GM21528 (cell line): ENCODE measurements around the gene EPB41L4B.
A peak's percentile ranks its signal among the peaks of the same experiment; 100 is the strongest.
"Not testable (repeated sequence)": the region's sequence is repeated elsewhere in the genome, so short reads cannot be mapped to it uniquely, and the experiment has no call there.

Source experiments
- ATAC-seq: cut with Tn5 transposase; IDR thresholded peaks from one replicate; pipeline ENCODE4 v1.9.1; 2021; ENCODE audit warnings: mild to moderate bottlenecking, moderate library complexity; ENCODE audit not compliant: unreplicated experiment, low FRiP score

Gene EPB41L4B

DNA sequence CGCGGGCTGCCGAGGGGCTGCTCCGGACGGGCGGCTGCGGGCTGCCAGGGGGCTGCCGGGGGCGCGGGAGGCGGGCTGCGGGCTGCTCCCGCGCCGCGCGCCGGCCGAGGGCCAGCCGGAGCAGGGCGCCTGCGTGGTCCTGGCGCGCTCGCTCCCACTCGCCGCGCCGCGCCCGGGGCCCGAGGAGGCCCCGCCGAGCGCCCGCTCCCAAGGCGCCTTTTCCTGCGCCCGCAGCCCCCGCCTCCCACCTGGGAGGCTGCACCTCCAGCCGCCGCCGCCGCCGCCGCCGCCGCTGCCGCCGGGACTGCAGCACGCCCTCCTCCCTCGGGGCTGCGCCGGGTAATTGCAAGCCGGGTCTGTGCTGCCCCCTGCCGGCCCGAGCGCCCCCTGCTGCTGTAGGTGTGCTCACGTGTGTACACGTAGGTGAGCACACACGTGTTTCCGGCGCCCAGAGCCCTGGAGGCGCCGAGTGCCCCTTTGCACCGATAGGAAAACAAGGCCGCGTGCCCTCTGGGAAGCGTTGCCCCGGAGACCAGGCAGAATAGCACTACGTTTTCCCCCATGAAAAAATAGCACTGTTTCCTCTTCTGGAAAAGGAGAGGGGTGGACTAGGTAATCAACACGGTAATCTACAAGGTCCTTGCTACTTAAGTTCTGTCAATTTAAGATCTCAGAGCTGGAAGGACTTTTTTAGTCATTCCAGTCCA, at the start of gene EPB41L4B:
EPB41L4B (minus strand) TSS at position 318 of the 707 bp plus-strand sequence. CDS start 613 bp downstream, outside the sequence.
- ATAC-seq, result peak; percentile 97

GRCh38 chr9:109369285-109369684, 48.4 kb upstream of the EPB41L4B start:
- no peak for ATAC-seq

DNA sequence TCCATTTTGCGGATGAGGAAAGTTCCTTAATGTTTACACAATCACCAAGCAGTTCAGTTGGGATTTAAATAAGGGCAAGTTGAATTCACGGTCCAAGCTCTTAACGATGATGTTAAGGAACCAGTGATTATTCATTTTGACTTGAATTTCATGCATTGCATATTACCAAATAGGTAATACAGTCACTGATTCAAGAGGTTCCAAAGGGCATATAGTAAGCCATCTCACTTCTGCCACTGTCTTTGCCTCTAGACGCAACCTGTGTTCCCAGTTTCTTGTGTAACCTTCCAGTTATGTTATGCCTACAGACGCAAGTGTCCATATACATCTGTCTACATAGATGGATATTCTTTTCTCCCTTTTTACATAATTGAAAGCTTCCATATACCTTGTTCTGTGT, 39.9 kb upstream of the EPB41L4B start:
- ATAC-seq, result no peak

GRCh38 chr9:109358968-109359603, 38.2 kb upstream of the EPB41L4B start:
- not testable (repeated sequence) for ATAC-seq

DNA sequence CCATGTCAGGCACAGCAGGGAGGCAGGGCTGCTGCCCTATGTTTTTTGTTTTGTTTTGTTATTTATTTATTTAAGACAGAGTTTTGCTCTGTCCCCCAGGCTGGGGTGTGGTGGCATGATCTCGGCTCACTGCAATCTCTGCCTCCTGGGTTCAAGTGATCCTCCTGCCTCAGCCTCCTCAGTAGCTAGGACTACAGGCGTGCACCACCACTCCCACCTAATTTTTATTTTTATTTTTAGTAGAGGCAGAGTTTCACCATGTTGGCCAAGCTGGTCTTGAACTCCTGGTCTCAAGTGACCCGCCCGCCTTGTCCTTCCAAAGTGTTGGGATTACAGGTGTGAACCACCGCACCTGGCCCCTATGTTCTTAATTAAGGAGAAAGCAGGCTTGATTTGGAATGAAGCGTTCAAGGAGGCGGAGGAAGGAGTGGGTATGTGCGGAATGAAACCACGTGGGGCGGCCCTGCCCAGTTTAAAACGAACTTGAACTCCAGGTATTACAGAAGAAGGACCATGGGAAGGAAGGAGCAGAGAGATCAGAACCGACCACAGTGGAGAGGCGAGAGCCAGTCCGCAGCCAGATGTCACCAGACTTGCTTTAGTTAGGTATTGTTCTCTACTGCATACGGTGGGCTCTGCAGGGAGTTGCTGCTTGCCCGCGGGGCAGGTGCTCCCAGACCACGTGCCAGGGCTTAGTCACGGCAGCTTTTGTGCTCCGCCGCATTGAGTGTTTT, 34.9 kb upstream of the EPB41L4B start:
- ATAC-seq, result no peak

- no peak for ATAC-seq
These were observed 33.3 kb upstream of the EPB41L4B start for GRCh38 chr9:109354190-109354589.

DNA sequence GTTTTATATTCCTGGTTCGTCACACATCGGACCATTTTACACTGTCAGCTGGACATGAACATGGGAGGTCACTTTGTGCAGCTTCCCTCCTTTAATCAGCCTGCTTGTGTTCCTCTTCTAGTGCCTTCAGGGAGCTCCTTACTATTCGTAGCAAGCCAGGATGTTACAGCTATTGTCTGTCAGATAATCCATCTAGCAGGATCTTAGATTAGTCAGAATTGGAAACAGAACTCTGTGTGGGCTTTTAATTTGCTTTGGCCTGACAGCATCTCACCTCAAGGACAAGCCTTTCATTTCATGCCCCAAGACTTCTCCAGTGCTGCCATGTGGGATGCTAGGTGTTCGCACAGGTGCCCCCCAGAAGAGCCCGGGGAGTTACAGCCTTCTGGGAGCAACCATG, 30.2 kb upstream of the EPB41L4B start:
- ATAC-seq, result no peak

DNA sequence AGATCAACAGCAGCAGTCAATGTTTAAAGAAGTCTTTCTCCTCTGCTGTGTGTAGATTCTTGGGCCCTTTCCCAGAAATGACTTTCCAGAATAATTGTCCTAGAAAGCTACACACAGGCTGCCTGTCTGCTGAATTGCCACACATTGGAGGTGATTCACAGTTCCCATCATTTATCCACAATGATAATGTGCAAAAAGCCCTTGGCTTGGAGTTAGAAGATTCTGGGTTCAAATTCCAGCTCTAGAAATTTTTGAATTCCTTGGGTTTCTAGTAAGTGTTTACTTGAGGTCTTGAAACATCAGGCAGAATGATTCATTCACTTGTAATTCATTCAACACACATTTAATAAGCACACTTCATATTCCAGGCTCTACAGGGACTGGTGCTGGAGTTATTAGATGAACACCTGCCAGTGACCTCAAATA, 28.6 kb upstream of the EPB41L4B start:
- ATAC-seq, result no peak

DNA sequence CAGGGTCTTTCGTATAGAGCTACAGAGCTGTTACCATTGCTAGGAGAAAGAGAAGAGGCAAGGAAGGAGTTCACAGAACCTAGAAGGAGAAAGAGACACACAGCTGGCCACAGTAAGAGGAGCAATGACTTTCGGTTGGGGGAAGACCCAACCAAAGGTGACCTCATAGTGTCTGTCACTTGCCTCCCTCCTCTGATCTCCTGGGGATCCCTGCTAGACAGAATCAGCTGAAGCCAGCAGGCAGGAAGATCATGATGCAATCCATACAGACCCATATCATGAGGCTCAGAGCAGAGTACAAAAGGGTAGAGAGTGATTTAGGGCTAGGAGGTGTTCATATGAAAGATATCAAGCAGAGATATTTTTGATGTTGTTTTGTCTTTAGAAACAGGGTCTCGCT, 26.0 kb upstream of the EPB41L4B start:
- ATAC-seq, result no peak

GRCh38 chr9:109344866-109345265, 24.0 kb upstream of the EPB41L4B start:
- ATAC-seq, result no peak

DNA sequence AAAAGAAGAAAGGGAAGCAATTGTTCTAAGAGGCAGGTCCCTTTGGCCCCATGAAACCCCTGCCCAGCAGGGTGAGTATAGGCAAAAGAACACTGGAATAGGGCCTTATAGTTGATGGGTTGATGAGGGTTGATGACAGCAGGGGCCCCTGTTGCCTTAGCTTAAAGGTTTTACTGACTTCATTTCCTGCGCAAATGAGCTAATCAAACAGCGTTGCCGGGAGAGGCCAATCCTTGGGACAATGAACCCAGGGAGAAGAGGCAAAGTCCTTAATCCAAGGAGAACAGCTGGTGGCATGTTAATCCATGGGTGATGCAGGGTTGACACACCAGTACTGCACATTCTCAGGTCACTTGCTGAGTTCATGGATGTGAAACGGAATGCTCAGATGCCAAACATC, 22.0 kb upstream of the EPB41L4B start:
- ATAC-seq, result no peak

GRCh38 chr9:109341561-109341960, 20.7 kb upstream of the EPB41L4B start:
- no peak for ATAC-seq

GRCh38 chr9:109340979-109341378, 20.1 kb upstream of the EPB41L4B start:
- not testable (repeated sequence) for ATAC-seq

DNA sequence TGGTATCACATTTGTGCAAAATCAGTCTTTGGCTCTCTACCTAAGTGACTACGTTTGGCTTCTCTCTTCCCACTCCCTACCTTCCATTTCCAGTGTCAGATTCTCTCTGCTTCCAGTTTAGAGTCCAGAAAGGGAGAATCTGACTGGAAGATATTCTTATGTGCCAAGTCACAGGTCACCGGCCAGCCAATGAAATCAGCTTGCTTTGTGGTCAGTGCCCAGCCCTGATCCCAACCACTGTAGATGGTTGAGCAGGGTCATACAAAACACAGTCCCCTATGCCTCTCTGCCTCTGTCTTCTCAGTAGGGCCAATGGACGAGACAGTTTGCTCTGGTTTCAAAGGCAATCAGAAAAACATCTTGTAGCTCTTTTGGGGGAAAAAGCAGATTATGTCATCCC, 15.6 kb upstream of the EPB41L4B start:
- ATAC-seq, result no peak

DNA sequence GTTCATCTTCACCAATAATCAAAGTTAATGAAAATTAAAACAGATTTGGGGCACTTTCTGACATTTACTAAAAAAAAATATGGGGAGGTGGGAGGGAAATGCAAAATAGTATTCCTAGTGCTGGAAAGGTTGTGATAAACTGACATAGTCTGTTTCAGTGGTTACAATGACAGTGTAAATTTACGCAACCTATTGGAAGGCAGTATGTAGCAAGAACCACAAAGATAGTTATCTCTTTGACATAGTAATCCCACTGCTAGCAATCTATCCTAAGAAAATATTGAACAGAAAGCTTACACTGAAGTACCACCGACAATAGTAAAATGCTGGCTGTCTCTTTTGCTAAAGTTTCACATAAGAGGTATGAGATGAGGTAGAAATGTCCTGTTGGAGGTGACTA, 15.1 kb upstream of the EPB41L4B start:
- no peak for ATAC-seq

DNA sequence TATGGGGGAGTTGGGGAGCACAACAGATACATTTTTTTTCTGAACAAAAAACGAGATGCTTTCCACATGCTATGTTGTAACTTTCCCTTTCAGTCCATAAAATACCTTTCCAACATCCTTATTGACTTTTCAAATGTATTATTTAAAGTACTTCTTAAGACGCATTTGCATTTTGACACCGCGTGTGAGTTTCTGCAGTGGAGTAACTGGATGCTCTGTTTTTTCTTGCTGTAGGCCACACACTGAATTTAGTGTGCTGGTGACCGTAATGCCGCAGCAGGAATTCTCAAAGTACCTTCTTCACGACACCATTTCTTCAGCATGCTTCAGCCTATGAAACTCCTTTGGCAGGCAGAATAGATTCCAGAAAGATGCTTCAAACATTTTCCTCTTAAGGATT, 14.3 kb upstream of the EPB41L4B start:
- ATAC-seq, result no peak

DNA sequence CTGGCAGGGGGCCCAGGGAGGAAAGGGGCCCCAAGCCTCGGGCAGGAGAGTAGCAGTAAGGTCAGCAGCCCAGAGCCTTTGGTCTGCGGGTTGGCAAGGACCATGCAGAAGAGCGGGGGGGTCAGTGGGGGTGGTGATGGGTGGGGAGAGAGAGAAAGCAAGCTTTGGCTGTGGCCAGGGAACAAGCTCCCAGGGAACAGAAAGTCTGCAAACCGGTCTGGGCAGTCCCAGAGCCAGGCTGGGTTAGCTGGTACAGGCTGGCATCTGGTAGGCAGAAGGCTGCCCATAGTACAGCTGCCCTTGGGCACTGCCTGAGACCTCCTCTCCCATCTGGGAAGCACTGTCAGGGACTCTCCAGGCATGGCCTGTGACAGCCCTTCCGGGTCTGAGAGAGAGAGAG, 10.5 kb upstream of the EPB41L4B start:
- ATAC-seq, result no peak

DNA sequence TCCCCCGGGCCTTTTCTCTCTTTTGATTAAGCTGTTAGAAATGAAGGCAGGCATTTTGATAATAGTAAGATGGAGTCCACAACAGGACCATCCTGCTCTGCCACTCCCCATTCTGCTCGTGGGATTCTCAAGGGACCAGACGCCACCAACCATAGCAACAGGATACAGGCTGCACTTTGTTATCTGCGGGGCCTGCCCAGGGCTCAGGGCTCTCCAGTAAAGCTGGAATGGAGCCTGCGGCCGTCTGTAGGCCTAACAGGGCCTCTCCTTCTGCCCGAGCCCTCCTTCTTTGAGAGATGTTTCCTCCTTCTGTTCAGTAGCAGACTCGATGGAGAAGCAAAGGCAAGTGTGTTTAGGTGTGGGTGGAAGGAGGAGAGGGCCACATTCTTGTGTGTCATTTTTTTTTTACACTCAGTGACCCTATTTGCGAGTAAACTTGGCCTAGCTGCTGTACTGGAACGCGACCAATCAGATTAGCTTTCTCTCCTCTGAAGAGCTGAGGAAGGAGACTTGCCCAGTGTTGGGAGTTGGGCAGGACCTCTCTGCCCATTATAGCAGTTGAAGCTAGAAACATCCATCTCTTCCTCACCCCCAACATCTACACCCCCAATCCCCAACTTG, 8.9 kb upstream of the EPB41L4B start:
- no peak for ATAC-seq

- no peak for ATAC-seq
These were observed 8.2 kb upstream of the EPB41L4B start for GRCh38 chr9:109328978-109329637.

GRCh38 chr9:109325089-109325488, 4.2 kb upstream of the EPB41L4B start:
- no peak for ATAC-seq

DNA sequence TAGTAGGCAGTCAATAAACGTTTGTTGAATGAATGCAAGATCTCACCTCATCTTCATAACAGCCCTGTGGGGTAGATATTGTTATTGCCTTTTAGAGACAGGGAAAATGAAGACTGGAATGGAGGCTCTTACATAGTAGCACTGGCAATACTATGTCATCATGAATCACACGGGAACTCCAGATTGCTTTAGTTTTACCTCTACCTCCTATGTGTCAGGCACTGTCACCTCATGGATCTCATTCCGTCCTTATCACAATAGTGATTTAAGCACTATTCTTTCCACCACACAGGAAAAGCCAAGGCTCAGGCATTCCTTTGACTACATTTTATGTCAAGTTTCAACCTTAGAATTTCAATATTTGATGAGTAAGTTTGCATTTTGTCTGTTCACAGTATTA, 2.9 kb upstream of the EPB41L4B start:
- ATAC-seq, result no peak
